GM21367 (cell line): ENCODE results near the gene TLCD3A.

Experiments
- ATAC-seq: cut with Tn5 transposase; IDR thresholded peaks from one replicate; pipeline ENCODE4 v1.9.1; 2021; ENCODE audit not compliant: unreplicated experiment

Gene TLCD3A

DNA sequence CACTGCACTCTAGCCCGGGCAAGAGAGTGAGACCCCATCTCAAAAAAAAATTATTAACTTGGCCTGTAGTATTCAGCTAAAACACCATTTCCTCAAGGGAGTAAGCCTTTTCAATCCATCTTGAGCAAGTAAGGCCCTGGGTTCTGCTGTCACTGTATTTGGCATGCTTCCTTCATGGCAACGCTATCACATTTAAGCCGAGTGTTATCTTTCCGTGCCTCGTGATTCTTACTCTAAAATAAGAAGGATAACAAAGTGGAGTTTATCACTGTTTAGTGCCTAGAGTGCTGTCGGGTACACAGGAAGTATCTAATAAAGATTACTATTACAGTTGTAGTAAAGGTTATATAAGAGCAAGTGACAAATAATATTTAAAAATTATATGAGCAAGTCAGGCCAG is 26.5 kb upstream of the TLCD3A start:
- ATAC-seq: no peak

DNA sequence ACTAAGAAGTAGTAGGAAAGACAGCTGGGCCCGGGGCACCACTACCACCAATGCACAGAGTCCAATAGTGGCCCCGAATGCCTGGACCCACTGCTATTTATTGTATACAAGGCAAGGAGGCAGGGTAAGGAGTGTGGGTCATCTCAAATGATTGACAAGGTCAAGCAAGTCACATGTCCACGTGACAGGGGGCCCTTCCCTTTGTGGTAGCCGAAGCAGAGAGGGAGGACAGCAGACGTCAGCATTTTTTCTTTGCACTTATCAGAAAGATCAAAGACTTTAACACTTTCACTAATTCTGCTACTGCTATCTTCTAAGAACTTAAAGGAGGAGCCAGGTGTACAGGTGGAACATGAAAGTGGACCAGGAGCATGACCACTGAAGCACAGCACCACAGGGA is 24.3 kb upstream of the TLCD3A start:
- ATAC-seq: no peak

DNA sequence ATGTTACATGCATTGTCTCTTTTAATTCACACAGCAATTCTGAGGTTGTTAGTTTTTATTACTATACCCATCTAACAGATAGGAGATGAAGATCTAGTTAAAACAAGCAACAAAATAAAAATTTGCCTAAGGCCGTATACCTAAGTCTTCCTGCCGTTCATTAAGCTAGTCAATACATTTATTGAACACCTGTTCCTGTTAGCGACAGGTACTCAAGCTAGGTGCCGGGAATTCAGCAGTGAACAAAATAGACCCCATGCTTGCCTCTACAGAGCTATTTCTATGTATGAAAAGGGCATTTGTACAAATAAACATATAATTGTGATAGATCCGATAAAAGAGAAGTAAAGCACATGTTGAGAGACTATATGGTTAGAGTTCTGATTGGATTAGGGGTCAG is 14.3 kb upstream of the TLCD3A start:
- no peak for ATAC-seq

DNA sequence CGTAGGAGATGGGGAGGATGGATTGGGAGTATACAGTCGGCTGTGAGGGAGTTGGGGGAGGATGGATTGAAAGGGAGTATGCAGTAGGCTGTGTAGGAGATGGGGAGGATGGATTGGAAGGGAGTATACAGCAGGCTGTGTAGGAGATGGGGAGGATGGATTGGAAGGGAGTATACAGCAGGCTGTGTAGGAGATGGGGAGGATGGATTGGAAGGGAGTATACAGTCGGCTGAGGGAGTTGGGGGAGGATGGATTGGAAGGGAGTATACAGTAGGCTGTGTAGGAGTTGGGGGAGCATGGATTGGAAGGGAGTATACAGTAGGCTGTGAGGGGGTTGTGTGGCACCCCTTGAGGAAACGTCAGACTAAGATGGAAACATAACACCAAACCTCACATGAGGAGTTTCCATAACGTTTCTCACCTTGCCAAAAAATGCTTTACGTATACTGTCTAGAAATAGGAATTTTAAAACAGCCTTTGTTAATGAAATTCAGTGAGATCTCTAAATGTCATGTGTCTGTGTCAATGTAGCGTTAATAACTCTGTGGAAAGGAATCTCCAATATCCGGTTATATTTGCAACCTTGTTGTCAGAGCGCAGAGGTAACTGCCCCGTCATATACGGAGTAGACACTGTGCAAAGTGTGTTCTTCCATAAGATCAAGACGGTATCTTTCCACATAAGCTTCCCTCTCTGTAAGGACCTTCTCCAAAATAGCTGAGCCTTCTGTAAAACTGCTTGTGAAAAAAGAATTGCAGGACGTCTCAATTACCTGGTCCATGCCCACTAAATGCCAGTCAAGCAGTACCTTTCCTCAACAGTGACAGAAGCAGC is 11.5 kb upstream of the TLCD3A start:
- no peak for ATAC-seq

DNA sequence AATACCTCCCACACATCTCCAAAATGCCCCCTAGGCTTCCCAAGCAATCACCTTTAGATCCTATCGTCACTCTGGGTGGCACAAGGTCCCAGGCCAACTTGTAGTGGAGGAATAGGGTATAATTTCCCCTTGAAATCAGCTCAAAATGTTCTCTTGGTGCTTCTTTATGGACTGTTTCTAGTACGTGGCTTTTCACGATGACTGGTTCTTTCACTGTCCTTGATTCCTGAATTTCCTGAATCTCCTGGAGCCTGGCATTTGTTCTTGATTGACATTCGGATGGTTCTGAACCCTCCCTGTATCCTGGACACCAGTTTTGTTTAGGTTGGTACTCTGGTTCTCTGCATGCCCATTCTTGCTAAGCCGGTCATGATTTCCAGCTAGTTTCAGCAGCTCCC is 10.9 kb upstream of the TLCD3A start:
- ATAC-seq: no peak

DNA sequence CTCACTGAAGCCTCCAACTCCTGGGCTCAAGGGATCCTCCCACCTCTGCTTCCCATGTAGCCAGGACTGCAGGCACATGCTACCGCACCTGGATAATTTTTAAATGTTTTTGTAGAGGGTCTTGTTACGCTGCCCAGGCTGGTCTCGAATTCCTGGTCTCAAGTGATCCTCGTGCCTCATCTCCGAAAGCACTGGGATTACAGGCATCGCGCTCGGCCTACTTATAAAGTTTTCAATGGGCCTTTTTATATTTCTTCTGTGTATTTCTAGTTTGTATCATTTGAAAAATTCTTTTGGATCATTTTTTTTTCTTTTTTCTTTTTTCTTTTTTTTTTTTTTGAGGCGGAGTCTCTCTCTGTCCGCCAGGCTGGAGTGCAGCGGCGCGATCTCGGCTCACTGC is 7.3 kb upstream of the TLCD3A start:
- no peak for ATAC-seq

DNA sequence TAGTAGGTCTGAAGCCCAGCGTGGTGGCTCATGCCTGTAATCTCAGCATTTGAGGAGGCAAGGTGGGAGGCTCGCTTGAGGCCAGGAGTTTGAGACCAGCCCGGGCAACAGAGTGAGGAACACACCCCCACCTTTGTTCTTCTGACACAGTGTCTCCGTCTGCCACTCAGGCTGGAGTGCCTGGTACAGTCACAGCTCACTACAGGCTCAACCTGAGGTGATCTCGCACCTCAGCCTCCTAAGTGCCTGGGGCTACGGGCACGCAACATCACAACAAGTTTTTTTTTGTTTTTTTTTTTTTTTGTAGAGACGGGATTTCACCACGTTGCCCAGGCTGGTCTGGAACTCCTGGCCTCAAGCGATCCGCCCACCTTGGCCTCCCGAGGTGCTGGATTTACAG is 6.7 kb upstream of the TLCD3A start:
- ATAC-seq: no peak

DNA sequence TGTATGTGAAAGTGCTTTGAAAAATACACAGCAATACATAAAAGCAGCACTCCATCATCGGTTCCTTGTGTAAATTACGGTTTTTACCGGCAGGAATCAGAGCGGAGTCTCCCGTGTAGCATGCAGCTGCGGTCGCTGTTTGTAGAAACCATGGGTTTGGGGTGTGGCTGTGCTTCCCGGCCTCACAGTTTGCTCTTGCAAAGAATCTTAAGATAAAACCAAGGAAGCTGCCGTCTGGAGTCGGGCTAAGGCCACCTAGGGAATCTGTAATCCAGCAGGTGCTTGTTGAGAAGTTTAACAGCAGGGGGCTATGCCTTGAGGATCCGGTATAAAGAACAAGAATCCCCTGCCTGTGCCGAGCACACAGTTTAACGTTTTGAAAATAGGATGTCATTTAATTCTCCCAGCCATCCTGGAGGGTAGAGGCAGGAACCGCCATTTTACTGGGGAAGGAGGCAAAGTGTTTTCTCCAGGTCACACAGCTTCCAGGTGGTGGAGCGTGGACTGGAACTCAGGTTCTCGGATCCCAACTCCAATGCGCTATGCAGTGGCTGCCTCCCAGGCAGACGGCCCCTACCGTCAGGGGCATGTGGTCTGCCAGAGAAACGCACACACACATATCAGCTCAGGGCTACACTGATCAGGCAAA is 6.0 kb upstream of the TLCD3A start:
- no peak for ATAC-seq

DNA sequence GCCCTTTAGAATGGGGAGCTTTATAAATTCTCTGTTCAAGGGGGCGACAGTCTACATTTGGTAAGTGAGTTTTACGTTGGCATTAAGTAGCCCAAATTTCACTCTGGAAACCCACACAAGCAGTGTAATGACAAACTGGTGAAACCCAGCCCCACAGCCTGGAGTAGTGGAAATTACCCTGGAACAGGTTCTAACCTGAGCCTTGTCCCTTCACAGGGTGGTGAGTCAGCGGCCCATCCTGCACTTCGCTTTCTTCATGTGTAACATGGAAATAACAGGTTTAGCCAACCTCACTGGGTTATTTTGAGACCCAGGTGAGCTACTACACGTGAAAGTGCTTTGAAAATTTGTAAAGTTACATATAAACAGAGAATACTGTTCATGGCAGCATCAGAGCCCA is 3.5 kb upstream of the TLCD3A start:
- ATAC-seq: no peak

DNA sequence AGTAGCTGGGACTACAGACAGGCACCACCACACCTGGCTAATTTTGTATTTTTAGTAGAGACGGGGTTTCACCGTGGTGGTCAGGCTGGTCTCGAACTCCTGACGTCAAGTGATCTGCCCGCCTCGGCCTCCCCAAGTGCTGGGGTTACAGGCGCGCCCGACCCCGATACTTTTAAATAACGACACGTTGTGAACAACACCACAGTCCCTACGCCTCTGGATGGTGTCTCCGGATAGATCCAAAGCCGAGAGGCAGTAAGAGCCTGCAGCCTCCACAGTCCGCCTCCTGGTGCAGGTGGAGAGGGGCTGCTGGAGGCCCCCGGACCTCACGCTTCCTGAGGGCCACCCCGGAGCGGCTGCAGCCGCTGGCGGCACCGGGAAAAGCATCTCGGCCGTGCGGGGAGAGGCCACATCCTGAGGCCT is 741 bp upstream of the TLCD3A start:
- no peak for ATAC-seq

DNA sequence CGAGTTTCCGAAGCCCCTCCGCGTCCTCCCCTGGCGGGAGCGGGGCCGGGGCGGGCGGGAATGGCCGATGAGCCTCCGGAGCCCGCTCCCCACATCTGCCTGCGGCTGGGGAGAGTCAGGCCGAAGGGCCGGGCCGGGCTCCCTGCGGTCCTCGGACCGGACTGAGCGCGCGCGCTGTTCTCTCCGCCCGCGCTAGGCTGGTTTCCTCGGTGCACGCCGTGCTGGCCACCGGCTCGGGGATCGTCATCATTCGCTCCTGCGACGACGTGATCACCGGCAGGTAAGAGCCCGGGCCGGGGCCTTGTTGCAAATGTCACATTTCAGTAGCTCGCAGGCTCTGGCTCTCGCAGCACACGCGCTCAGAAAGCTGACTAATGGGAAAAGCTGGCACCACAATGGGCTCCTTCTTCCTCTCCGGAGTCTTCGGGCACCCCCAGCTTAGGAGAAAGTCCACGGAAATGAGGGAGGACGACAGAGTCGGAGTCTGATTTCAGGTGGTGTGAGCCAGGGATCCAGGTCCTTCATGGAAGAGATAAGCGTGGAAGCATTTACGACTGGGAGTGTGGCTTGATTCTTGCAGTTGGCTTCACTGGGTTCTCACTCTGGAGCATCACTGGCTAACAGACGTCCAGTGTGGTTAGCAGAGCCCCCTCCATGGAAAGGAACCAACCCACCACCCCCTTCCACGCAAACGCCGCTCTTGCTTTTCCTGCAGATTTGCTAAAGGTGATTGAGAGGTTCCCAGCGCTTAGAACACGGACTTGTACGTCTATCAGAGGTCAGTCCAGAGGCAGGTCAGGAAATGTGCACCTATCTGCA is 715 bp downstream of the TLCD3A start:
- no peak for ATAC-seq

DNA sequence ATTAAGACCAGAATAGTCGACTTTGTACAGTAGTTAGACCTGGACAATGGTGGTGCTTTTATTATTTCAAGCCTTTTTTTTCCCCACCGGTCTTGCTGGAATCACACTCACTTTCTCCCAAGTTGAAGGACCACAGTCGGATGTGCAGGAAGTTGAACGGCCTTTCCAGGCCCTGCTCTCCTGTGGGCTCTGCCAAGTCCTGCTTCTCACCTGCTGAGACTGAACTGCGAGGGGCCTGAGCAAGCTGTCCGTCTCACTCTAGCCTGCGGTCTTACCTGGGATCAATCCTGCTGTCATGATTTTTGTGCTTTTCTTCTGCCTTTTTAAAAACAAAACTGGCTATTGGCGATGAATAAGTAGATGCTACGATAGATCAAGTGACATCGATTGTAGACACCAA is 1.3 kb downstream of the TLCD3A start:
- ATAC-seq: no peak

DNA sequence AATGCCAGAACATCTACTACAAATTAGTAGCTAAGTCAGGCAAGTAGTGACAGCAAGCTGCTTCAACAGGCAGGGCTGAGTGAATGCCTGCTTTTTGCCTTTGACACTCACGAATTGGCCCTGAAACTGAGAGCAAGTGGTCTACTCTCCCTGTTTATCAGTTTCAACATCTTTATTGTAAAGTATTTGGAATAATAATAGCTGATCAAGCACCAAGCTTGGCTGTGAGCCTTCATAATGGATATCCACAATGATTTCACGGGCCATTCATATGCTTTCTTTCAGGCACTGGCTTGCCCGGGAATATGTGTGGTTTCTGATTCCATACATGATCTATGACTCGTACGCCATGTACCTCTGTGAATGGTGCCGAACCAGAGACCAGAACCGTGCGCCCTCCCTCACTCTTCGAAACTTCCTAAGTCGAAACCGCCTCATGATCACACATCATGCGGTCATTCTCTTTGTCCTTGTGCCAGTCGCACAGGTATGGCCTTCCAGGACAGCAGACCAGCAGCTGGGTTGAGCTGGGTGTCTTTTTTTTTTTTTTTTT is 5.2 kb downstream of the TLCD3A start:
- no peak for ATAC-seq

DNA sequence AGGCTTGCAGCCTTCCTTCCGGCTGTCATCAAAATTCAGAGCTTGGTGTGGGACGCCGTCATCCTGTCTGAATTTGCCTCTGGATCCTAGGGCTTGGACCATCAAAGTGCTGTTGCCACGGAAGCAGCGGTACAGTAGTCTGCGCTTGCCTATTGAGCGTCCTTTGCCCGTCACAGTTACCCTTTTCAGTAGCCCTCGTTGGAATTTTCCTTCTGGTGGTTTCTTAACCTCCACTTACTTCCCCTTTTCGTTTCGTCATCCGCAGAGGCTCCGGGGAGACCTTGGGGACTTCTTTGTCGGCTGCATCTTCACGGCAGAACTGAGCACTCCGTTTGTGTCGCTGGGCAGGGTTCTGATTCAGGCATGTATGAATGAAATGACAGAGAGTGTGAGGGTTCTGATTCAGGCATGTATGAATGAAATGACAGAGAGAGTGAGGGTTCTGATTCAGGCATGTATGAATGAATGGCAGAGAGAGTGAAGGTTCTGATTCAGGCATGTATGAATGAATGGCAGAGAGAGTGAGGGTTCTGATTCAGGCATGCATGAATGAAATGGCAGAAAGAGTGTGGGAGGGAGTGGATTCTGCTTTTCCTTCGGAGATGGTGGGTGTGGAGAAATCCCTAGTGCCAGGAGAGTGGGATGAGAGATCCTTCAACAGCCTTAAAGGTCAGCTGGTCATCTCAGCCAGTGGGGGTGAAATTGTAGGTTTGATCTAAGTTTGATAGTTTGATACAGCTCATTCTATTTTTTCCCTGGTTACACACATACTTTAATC is 8.0 kb downstream of the TLCD3A start:
- no peak for ATAC-seq

DNA sequence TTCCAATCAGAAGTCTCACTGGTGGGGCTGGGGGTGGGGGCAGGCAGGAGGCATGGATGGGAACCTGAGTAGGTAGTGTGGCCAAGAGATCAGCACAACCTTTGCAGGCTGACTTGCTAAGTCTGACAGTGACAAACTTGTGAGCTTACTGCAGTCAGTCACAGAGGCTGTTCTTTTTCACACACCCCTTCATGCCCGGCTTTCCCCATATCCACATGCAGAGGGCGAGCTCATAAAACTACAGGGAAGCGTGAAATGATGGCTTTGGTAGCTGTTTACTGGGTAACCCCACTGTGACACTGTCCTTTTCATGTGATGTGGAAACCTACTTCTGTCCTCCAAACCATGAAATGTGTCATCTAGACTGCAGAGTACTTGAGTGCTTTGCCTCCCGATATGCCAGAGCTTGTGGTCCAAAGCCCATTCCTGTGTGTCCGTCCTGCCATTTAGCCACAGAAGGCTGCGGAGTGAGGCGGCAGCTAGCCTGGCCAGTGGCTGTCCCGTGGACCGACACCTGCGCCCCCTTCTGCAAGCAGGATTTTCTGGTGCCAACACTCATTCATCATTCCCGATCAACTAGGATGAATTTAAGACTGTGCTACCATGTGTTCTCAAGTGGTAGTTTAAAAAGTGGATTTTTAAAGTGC is 9.9 kb downstream of the TLCD3A start:
- ATAC-seq: no peak

DNA sequence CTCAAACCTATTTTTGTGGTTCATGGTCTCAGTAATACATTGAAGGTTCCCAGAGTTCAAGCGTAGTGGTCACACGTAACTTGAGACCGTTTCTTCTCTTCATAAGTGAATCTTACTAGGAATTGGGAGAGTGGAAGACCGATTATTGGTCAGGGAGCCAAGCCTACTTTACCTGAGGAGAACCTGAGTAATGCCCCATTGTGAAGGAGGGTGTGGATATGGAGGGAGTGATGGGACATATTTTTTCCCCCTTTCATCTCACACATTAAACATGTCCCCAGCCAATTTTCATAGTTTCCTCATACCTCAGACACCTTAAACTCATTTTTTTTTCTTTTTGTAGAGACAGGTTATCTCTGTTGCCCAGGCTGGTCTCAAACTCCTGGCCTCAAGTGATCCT is 10.7 kb downstream of the TLCD3A start:
- no peak for ATAC-seq

DNA sequence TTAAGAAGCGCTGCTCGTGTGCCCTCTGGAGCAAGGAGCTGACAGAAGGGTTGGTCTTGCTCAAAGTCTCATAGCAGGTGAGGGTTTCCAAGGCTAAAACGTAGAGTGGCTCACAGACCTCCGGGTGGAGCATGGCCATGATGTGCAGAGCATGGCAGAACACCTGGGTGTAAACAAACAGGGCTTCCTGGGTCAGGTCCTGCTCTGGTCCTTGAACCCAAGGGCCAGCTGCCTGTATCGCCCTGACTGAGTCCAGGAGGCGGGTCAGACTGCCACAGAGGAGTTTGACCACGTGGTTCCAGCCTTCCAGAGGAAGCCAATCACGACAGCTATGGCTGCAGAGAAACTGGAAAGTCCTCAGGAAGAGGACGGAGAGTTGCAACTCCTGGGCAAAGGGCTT is 12.5 kb downstream of the TLCD3A start:
- ATAC-seq: no peak

DNA sequence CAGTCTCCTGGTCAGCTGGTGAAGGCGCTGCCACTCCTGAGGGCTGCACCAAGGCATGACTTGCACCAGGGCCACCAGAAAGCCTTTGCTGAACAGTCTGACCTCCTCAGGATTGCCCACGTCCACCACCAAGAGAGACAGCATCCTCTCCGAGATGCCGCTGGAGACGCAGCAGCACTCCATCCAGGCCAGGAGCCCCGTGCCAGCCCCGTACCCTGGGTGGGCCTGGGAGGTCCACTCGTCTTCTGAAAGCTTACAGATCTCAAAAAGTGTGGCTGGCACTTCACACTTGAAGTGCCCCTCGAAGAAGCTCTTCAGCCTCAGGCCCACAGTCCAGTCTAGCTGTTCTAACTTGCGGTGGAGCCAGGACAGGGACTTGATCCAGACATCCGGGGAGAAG is 13.0 kb downstream of the TLCD3A start:
- ATAC-seq: no peak

DNA sequence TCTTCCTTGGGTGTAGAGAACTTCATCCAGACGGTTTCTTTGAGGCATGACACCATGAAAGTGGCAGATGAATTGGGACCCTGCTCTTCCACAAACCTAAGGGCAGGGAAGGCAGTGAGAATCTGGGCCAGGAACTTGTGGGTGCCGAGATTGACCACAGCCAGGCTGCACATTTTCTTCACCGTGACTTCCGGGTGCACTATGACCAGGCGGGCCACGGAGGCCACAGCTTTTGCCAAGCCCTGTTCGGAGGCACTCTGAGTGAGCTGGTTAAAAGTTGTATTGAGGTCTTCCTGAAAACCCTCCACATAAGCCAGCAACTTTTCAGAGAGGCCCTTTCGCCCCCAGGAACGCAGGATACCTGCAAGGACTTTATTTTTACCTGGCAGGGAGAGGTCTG is 13.8 kb downstream of the TLCD3A start:
- no peak for ATAC-seq
